Tibial nerve (tissue), 4 donors: ENCODE data around the gene CDKL4. TPM values are rescaled to one million over a fixed set of nuclear protein-coding genes. Genes with fewer than 3 reads are reported as not detected.
"Not testable (repeated sequence)": the region's sequence is repeated elsewhere in the genome, so short reads cannot be mapped to it uniquely, and the experiment has no call there.

Source experiments
- DNase-seq, 2 donors: peaks; one replicate each; pipeline ENCODE4 v3.0.0-alpha.2; 2019; ENCODE audit warnings: low spot score in 2 of 2
- H3K27ac ChIP-seq, 4 donors: fragments of 200-600 bp; sonication (generic) in 3 of 4; one replicate each; pipeline ENCODE4 v1.5.1; 2017 to 2019; ENCODE audit warnings: mild to moderate bottlenecking in 1 of 4
- H3K27me3 ChIP-seq, 2 donors: fragments of 200-600 bp; sonication (generic) in 1 of 2; one replicate each; pipeline versions ENCODE4 v1.5.1 to v1.6.0; 2017 to 2019
- H3K36me3 ChIP-seq, 3 donors: fragments of 200-600 bp; sonication (generic); one replicate each; pipeline ENCODE4 v1.5.1; 2018 to 2019
- H3K4me1 ChIP-seq, 4 donors: fragments of 200-600 bp; sonication (generic) in 3 of 4; one replicate each; pipeline ENCODE4 v1.5.1; 2017 to 2019
- H3K4me3 ChIP-seq, 4 donors: fragments of 200-600 bp; sonication (generic) in 3 of 4; one replicate each; pipeline ENCODE4 v1.5.1; 2017 to 2019; ENCODE audit warnings: mild to moderate bottlenecking in 1 of 4, moderate library complexity in 1 of 4
- H3K9me3 ChIP-seq, 4 donors: fragments of 200-600 bp; sonication (generic) in 3 of 4; one replicate each; pipeline ENCODE4 v1.5.1; 2017 to 2019
- EP300 ChIP-seq, 2 donors: sonication (generic); formaldehyde crosslinking; IDR thresholded peaks; one replicate each; pipeline ENCODE4 v1.6.1; 2017; ENCODE audit warnings: antibody characterized with exemption in 2 of 2, mild to moderate bottlenecking in 1 of 2
- POLR2A ChIP-seq, 2 donors: fragments of 450-650 bp; IDR thresholded peaks; one replicate each; pipeline ENCODE4 v1.6.1; 2017; ENCODE audit warnings: antibody characterized with exemption in 2 of 2, mild to moderate bottlenecking in 2 of 2, moderate library complexity in 2 of 2
- WGBS, 2 donors: methylation state at CpG; one replicate each; pipeline ENCODE4 v1.1.5; 2018; 5-methylcytosine and 5-hydroxymethylcytosine counted together
- total RNA-seq, 4 donors: library from RNA; depleted of rRNA; stranded (reverse); fragments of >200 nt; gene quantifications; one replicate each; pipeline ENCODE4 v1.1.0, GENCODE V29; 2016
- TF ChIP-seq, protein P1 (sequence below), 5 experiments: fragments of 200-600 bp in 3 of 5; fragments of 450-650 bp in 2 of 5; sonication (generic) in 3 of 5; IDR thresholded peaks; one replicate each; pipeline ENCODE4 v1.5.1; 2016 to 2019; ENCODE audit warnings: antibody characterized with exemption in 5 of 5, mild to moderate bottlenecking in 3 of 5, moderate library complexity in 2 of 5

Gene CDKL4
- total RNA-seq, 4 donors from 2014 or later, result 0.22 to 0.42 TPM; not detected in 2

DNA sequence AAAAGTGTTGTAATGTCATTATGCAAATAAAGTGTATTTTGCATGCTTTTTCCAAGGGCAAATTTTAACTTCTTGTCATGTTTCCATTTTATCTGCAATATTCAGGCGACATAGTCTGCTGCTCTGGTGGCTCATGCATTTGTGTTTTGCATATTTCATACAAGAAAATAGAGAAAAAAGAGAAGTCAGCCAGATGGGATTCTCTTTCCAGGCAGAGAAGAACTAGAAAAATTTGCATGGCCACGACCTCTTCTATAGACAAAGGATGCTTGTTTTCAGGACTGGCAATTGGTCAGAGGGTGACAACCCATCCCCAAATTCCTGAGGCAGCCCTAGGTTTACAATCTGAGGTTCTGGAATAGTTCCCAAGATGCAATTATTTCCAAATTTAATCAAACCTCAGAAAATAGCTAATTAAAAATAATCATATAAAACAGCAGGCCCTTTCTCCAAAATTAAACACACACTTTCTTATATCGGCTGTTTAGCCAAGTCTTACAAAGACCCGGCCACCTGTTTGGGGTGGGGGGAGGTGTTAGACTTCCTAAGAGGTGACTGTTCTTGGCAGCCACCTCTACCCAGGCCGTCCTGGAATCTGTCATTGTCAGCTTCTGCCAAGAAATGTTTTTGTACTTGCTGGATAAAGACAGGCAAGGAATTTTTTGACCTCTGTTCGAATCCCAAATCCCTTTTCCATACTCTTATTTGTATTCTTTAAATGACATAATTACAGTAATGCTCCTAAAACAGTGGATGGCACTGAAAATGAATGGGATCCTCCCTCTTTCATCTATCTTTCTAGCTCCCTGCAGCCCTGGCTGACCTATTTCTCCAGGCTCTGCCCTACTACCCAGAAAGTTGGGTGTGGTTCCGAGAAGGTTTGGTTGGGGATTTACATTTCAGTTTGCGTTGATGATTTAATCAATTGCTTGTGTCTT, 102.2 kb downstream of the CDKL4 start:
- Histone ChIP-seq H3K9me3 (no peaks in the 10 kb centered on the region), H3K4me1 (peaks cover 0 to 13% (median 6%) of the 10 kb centered on the region in 4 donors), H3K27me3 (no peaks in the 10 kb centered on the region), H3K27ac (no peak overlapping the region), H3K36me3 (no peaks in the 10 kb centered on the region), H3K4me3 (no peak overlapping the region)
- TF ChIP-seq POLR2A (IDR thresholded peaks at IDR 0.05) (no peak), EP300 (IDR thresholded peaks at IDR 0.05) (no peak)
- TF ChIP-seq, protein P1, sequence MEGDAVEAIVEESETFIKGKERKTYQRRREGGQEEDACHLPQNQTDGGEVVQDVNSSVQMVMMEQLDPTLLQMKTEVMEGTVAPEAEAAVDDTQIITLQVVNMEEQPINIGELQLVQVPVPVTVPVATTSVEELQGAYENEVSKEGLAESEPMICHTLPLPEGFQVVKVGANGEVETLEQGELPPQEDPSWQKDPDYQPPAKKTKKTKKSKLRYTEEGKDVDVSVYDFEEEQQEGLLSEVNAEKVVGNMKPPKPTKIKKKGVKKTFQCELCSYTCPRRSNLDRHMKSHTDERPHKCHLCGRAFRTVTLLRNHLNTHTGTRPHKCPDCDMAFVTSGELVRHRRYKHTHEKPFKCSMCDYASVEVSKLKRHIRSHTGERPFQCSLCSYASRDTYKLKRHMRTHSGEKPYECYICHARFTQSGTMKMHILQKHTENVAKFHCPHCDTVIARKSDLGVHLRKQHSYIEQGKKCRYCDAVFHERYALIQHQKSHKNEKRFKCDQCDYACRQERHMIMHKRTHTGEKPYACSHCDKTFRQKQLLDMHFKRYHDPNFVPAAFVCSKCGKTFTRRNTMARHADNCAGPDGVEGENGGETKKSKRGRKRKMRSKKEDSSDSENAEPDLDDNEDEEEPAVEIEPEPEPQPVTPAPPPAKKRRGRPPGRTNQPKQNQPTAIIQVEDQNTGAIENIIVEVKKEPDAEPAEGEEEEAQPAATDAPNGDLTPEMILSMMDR (IDR thresholded peaks at IDR 0.05), result no peak
- DNase-seq, result no peak
- whole genome bisulfite sequencing, 2 donors, result 33 to 35% methylated on average over 8 of the region's 8 CpGs

DNA sequence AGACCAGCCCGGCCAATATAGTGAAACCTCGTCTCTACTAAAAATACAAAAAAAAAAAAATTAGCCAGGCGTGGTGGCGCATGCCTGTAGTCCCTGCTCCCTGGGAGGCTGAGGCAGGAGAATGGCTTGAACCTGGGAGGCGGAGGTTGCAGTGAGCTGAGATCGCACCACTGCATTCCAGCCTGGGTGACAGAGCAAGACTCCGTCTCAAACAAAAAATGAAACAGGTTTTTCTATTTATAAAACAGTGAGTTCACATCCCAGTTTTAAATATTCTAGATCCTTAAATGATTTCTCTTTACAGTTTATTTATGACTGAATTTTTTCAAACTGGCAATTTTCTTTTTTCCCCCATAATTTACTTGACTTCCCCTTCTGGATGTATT, 102.8 kb downstream of the CDKL4 start:
- H3K36me3 ChIP-seq, H3K27me3 ChIP-seq, H3K9me3 ChIP-seq, H3K27ac ChIP-seq, DNase-seq, H3K4me3 ChIP-seq: not testable (repeated sequence)
- WGBS, 2 donors, result 64 to 72% methylated on average over 7 of the region's 7 CpGs
- H3K4me1 ChIP-seq, result peaks cover 0 to 13% (median 6%) of the 10 kb centered on the region in 4 donors

DNA sequence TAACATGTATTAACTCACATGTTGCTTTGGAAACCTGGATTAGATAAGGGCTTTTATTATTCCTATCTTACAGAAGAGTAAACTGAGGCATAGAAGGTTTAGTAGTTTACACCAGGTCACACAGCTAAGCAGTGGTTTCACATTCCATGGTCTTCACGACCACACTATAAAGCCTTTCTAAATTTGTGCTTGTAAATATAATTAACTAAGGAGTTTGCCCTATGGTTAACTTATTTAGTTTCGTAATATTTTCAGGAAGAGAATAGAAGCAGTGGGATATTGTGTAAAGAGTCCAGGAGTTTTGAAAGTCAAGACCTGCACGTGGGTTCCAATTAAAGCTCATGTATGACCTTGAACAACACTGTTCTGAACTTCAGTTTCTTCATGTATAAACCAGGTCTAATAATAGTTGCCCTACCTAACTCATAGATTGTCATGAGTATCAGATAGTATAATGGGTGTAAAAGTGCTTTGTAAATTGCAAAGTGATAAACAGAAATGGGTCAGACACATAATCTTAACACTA, 103.4 kb downstream of the CDKL4 start:
- Histone ChIP-seq H3K27me3 (no peaks in the 10 kb centered on the region), H3K36me3 (no peaks in the 10 kb centered on the region), H3K4me1 (peaks cover 0 to 13% (median 6%) of the 10 kb centered on the region in 4 donors), H3K27ac (no peak overlapping the region), H3K9me3 (no peaks in the 10 kb centered on the region), H3K4me3 (no peak overlapping the region)
- no peak for DNase-seq
- no peak for TF ChIP-seq POLR2A (IDR thresholded peaks at IDR 0.05)
- TF ChIP-seq, protein P1 (IDR thresholded peaks at IDR 0.05), result no peak
- TF ChIP-seq EP300 (IDR thresholded peaks at IDR 0.05), result no peak
- 73 to 84% methylated on average over 3 of the region's 3 CpGs for WGBS, 2 donors

DNA sequence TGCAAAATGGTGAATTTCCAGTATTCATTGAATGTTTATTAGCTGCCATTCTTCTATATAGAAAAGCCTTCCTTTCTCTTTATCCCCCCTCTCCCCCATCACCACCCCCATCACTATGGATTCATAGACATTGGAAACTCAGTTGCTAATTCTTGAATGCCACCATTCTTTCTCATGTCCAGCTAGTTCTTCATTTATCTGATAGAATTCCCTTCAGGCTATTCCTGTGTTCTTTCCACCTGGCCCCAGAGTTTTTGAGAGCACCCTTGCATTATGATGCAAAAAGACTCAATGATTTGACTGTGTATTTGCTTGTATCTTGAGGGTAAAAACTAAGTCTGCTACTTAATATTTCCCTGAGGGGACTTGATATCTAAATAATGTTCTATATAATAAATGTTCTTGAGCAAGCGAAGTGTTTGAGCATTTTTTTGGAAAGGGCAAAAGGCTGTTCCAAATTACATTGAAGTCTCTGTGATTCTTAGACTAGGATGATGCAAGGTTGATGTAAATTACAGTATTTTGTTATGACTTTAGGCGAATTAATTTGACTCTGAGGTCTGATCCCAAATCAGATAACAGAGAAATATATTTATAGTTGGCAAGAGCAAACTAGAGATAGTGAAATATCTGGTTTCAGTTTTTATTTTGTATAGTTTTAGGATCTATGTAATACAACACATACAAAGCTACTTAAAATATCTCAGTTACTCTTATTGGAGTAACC, 104.1 kb downstream of the CDKL4 start:
- WGBS, 2 donors, result 63% methylated on average over 2 of the region's 2 CpGs

DNA sequence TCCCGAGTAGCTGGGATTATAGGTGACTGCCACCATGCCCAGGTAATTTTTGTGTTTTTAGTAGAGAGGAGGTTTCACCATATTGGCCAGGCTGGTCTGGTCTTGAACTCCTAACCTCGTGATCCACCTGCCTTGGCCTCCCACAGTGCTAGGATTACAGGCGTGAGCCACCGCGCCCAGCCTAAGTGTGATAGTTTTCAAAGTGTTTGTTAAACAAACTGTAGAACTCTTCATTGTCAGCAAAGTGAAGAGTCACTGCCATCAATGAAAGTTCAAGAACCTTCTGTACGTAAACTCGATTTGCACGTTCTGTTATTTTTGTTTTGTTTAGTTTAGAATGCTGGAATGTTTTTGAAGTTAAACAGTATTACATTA, 104.9 kb downstream of the CDKL4 start:
- no peak for TF ChIP-seq EP300 (IDR thresholded peaks at IDR 0.05)
- TF ChIP-seq POLR2A (IDR thresholded peaks at IDR 0.05), result no peak
- TF ChIP-seq, protein P1 (IDR thresholded peaks at IDR 0.05), result no peak
- H3K27ac ChIP-seq, result no peak overlapping the region
- H3K9me3 ChIP-seq, result no peaks in the 10 kb centered on the region
- H3K36me3 ChIP-seq, result no peaks in the 10 kb centered on the region
- no peaks in the 10 kb centered on the region for H3K27me3 ChIP-seq
- WGBS, 2 donors, result 89 to 93% methylated on average over 8 of the region's 8 CpGs
- peaks cover 0 to 13% (median 6%) of the 10 kb centered on the region in 4 donors for H3K4me1 ChIP-seq
- no peak overlapping the region for H3K4me3 ChIP-seq
- no peak for DNase-seq

More for the DNA sequence above, 104.1 kb downstream of the CDKL4 start:
- Histone ChIP-seq H3K4me3 (no peak overlapping the region), H3K27ac (no peak overlapping the region), H3K4me1 (peaks cover 0 to 13% (median 6%) of the 10 kb centered on the region in 4 donors), H3K9me3 (no peaks in the 10 kb centered on the region), H3K27me3 (no peaks in the 10 kb centered on the region), H3K36me3 (no peaks in the 10 kb centered on the region)
- TF ChIP-seq POLR2A (IDR thresholded peaks at IDR 0.05) (no peak), EP300 (IDR thresholded peaks at IDR 0.05) (no peak)
- TF ChIP-seq, protein P1 (IDR thresholded peaks at IDR 0.05), result no peak
- DNase-seq, result no peak

DNA sequence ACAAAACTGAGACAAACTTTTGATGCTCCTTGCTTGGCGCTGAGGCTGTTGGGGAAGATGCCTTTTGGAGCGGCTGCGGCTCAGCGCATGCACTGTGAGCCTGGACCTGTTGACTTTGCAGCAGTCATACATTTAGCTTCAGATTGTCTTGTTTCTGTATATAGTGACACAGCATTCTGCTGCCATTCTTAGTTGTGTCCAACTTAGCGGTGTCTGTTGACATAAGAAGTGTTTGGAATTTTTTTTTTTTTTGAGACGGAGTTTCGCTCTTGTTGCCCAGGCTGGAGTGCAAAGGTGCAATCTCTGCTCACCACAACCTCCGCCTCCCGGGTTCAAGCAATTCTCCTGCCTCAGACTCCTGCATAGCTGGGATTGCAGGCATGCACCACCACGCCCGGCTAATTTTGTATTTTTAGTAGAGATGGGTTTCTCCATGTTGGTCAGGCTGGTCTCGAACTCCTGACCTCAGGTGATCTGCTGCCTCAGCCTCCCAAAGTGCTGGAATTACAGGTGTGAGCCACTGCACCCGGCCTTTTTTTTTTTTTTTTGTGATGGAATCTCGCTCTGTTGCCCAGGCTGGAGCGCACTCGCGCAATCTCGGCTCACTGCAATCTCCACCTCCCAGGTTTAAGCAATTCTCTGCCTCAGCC, 105.5 kb downstream of the CDKL4 start:
- not testable (repeated sequence) for H3K9me3 ChIP-seq, H3K36me3 ChIP-seq, DNase-seq, H3K27ac ChIP-seq, H3K4me3 ChIP-seq, H3K27me3 ChIP-seq
- peaks cover 0 to 13% (median 6%) of the 10 kb centered on the region in 4 donors for H3K4me1 ChIP-seq
- WGBS, 2 donors, result 93% methylated on average over 18 of the region's 18 CpGs
